HEK293 (cell line): ENCODE measurements around the gene SOX11.

ENCODE experiments used
- KLF9 ChIP-seq: fragments of 450-650 bp; formaldehyde crosslinking; IDR thresholded peaks from 2 replicates; pipeline ENCODE4 v1.5.1; 2016; ENCODE audit warnings: missing biosample characterization, missing genetic modification characterization, low read depth
- TCF7L2 ChIP-seq: IDR thresholded peaks from 2 replicates; pipeline ENCODE4 v1.6.1; 2011; ENCODE audit warnings: low read depth, mild to moderate bottlenecking, inconsistent platforms, low read length, moderate library complexity, borderline replicate concordance
- ZBTB48 ChIP-seq: fragments of 450-650 bp; formaldehyde crosslinking; IDR thresholded peaks from 2 replicates; pipeline ENCODE4 v1.5.1; 2016; ENCODE audit warnings: missing biosample characterization, missing genetic modification characterization
- ZBTB7A ChIP-seq: fragments of 450-650 bp; formaldehyde crosslinking; IDR thresholded peaks from 2 replicates; pipeline ENCODE4 v1.5.1; 2016; ENCODE audit warnings: low read depth, missing biosample characterization, missing genetic modification characterization
- ZNF24 ChIP-seq: fragments of 450-650 bp; formaldehyde crosslinking; IDR thresholded peaks from 2 replicates; pipeline ENCODE4 v1.5.1; 2016; ENCODE audit warnings: missing biosample characterization, missing genetic modification characterization
- ZNF692 ChIP-seq: fragments of 450-650 bp; formaldehyde crosslinking; IDR thresholded peaks from 2 replicates; pipeline ENCODE4 v1.5.1; 2016; ENCODE audit warnings: missing biosample characterization, missing genetic modification characterization
- TF ChIP-seq, protein P1 (sequence below): fragments of 450-650 bp; formaldehyde crosslinking; IDR thresholded peaks from 2 replicates; pipeline ENCODE4 v1.5.1; 2017; ENCODE audit warnings: missing biosample characterization, mild to moderate bottlenecking, missing genetic modification characterization, moderate library complexity
- TF ChIP-seq, protein P2 (sequence below): fragments of 450-650 bp; formaldehyde crosslinking; IDR thresholded peaks from 2 replicates; pipeline ENCODE4 v1.5.1; 2016; ENCODE audit warnings: missing biosample characterization, missing genetic modification characterization

DNA sequence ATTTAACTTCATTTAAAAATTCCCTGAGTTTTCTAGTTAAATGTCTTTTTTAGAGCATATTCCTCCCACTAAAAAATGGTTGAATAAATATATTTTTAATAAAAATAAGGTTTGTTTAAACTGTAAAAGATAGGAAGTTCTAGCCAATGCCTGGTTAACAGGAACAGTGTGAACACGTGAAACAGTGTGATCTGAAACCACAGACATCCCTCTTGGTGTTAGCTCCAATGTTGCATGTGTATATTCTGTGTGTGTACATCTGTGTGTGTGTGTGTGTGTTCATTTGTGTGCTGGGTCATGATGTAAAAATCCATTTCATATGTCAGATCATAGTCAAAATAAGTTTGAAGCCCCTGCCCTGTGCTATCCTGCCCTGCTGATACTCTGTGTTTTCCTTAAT, 6.1 kb upstream of the SOX11 start:
- TF ChIP-seq, protein P1, sequence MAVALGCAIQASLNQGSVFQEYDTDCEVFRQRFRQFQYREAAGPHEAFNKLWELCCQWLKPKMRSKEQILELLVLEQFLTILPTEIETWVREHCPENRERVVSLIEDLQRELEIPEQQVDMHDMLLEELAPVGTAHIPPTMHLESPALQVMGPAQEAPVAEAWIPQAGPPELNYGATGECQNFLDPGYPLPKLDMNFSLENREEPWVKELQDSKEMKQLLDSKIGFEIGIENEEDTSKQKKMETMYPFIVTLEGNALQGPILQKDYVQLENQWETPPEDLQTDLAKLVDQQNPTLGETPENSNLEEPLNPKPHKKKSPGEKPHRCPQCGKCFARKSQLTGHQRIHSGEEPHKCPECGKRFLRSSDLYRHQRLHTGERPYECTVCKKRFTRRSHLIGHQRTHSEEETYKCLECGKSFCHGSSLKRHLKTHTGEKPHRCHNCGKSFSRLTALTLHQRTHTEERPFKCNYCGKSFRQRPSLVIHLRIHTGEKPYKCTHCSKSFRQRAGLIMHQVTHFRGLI (tag by site-specific recombination), result no peak
- no peak for TF ChIP-seq ZBTB7A (tag by site-specific recombination)
- no peak for TF ChIP-seq TCF7L2
- no peak for TF ChIP-seq ZBTB48 (tag by site-specific recombination)
- no peak for TF ChIP-seq KLF9 (tag by site-specific recombination)
- no peak for TF ChIP-seq ZNF692 (tag by site-specific recombination)
- TF ChIP-seq, protein P2, sequence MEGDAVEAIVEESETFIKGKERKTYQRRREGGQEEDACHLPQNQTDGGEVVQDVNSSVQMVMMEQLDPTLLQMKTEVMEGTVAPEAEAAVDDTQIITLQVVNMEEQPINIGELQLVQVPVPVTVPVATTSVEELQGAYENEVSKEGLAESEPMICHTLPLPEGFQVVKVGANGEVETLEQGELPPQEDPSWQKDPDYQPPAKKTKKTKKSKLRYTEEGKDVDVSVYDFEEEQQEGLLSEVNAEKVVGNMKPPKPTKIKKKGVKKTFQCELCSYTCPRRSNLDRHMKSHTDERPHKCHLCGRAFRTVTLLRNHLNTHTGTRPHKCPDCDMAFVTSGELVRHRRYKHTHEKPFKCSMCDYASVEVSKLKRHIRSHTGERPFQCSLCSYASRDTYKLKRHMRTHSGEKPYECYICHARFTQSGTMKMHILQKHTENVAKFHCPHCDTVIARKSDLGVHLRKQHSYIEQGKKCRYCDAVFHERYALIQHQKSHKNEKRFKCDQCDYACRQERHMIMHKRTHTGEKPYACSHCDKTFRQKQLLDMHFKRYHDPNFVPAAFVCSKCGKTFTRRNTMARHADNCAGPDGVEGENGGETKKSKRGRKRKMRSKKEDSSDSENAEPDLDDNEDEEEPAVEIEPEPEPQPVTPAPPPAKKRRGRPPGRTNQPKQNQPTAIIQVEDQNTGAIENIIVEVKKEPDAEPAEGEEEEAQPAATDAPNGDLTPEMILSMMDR (tag by site-specific recombination), result no peak
- no peak for TF ChIP-seq ZNF24 (tag by site-specific recombination)
